AG10803 (cell line): ENCODE data around the gene KCNJ6.

Experiments used
- DNase-seq: peaks from one replicate; pipeline ENCODE4 v3.0.0; 2010; ENCODE audit warnings: low read depth
- H3K4me3 ChIP-seq: 2 replicates; pipeline ENCODE4 v1.5.1; 2011; ENCODE audit warnings: mild to moderate bottlenecking, low read length, control low read depth
- TF ChIP-seq, protein P1 (sequence below): conservative IDR thresholded peaks from 2 replicates; pipeline ENCODE4 v1.5.1; 2011; ENCODE audit warnings: mild to moderate bottlenecking, low read length, control low read depth, inconsistent platforms

KCNJ6 gene

DNA sequence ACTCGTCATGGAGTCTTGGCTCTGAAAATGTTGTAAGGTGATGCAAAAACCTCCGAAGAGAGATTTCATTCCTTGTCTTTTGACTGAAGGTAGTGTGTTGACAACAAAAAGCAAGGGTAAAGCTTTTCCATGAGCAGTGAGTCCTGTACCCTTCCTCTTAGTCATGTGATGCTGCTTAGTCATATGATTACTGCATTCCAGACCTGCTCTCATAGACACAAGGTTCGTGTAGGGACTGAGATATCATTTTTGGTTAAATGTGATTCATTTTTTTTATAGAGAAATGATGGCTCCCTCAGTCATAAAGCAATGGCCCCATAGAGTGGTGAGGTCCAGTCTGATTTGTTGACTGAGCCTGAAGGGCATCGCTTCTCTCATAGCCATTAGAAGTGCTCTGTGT is 9.2 kb downstream of the KCNJ6 start:
- TF ChIP-seq, protein P1, sequence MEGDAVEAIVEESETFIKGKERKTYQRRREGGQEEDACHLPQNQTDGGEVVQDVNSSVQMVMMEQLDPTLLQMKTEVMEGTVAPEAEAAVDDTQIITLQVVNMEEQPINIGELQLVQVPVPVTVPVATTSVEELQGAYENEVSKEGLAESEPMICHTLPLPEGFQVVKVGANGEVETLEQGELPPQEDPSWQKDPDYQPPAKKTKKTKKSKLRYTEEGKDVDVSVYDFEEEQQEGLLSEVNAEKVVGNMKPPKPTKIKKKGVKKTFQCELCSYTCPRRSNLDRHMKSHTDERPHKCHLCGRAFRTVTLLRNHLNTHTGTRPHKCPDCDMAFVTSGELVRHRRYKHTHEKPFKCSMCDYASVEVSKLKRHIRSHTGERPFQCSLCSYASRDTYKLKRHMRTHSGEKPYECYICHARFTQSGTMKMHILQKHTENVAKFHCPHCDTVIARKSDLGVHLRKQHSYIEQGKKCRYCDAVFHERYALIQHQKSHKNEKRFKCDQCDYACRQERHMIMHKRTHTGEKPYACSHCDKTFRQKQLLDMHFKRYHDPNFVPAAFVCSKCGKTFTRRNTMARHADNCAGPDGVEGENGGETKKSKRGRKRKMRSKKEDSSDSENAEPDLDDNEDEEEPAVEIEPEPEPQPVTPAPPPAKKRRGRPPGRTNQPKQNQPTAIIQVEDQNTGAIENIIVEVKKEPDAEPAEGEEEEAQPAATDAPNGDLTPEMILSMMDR: no peak
- no peak for DNase-seq
- H3K4me3 ChIP-seq: no peak overlapping the region

GRCh38 chr21:37905291-37905690 is 11.0 kb downstream of the KCNJ6 start:
- no peak for DNase-seq
- no peak overlapping the region for H3K4me3 ChIP-seq
- TF ChIP-seq, protein P1: no peak

DNA sequence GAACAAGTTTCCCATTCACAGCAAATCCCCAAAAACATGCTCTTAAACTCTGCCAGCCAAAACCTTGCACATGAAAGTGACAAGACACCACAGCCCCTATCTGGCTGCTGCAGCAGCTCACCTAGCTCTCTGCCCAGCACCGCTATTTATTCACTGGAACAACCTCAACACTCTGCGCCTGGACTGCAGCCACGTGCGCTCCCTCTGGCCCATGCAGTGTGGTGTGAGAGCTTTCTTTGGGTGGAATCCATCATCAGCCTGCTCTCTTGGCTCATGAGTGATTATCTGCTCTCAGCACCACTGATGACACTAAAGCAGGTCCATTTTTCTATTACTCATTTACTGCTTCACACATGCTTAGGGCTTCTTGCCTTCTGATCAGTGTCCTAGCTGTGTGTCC is 11.4 kb downstream of the KCNJ6 start:
- peak; percentile 21 for DNase-seq
- H3K4me3 ChIP-seq: no peak overlapping the region
- TF ChIP-seq, protein P1: no peak

DNA sequence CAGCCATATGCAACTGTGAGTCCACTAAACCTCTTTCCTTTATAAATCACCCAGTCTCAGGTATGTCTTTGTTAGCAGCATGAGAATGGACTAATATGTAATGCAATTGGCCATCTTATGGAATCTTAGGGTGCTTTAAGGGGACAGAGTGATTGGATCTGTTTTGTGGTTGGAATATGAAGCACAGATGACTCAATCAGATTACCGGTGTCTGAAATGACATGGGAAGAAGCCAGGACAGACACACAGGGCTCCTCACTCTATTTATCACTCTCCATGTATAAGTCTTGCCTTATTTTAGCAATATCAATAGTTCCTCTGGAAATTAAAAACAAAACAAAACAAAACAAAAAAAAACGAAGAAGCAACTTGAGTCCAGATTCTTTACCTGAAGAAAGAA is 12.9 kb downstream of the KCNJ6 start:
- DNase-seq: no peak
- TF ChIP-seq, protein P1: no peak
- no peak overlapping the region for H3K4me3 ChIP-seq

GRCh38 chr21:37899146-37899545 is 17.1 kb downstream of the KCNJ6 start:
- DNase-seq: peak; percentile 34
- TF ChIP-seq, protein P1: no peak
- no peak overlapping the region for H3K4me3 ChIP-seq

GRCh38 chr21:37896788-37897187 is 19.5 kb downstream of the KCNJ6 start:
- TF ChIP-seq, protein P1: no peak
- no peak for DNase-seq
- no peak overlapping the region for H3K4me3 ChIP-seq

GRCh38 chr21:37891972-37892371 is 24.3 kb downstream of the KCNJ6 start:
- no peak overlapping the region for H3K4me3 ChIP-seq
- no peak for DNase-seq
- TF ChIP-seq, protein P1: no peak
